GM11168 (cell line): Measurements from ENCODE around the gene PLEKHA1.

Experiments used
- in situ Hi-C: fragments of 300-500 bp; cut with MboI; formaldehyde crosslinking; loops from one replicate; pipeline ENCODE4 v1.12.0; 2022; ENCODE audit warnings: low sequenced_read_pairs; ENCODE audit not compliant: unreplicated experiment

The PLEKHA1 gene

GRCh38 chr10:122374859-122375678, 561 bp downstream of the PLEKHA1 start:
- in situ Hi-C loops = no loop called here

- in situ Hi-C loops = no loop called here
Observed at GRCh38 chr10:122375679-122376160, 1.2 kb downstream of the PLEKHA1 start.

GRCh38 chr10:122376364-122376961, 2.0 kb downstream of the PLEKHA1 start:
- in situ Hi-C loops = no loop called here

GRCh38 chr10:122379041-122379440, 4.5 kb downstream of the PLEKHA1 start:
- in situ Hi-C loops = no loop called here

GRCh38 chr10:122379537-122379936, 5.0 kb downstream of the PLEKHA1 start:
- in situ Hi-C loops = no loop called here

- in situ Hi-C loops = no loop called here
Observed at GRCh38 chr10:122380703-122381102, 6.2 kb downstream of the PLEKHA1 start.

- in situ Hi-C loops = no loop called here
Observed at GRCh38 chr10:122381680-122382079, 7.2 kb downstream of the PLEKHA1 start.

GRCh38 chr10:122386514-122386913, 12.0 kb downstream of the PLEKHA1 start:
- in situ Hi-C loops = no loop called here

GRCh38 chr10:122387572-122387971, 13.1 kb downstream of the PLEKHA1 start:
- in situ Hi-C loops = no loop called here

GRCh38 chr10:122388287-122388997, 13.9 kb downstream of the PLEKHA1 start:
- in situ Hi-C loops = no loop called here

- in situ Hi-C loops = no loop called here
Observed at GRCh38 chr10:122390271-122390670, 15.8 kb downstream of the PLEKHA1 start.

GRCh38 chr10:122390679-122391078, 16.2 kb downstream of the PLEKHA1 start:
- in situ Hi-C loops = no loop called here

- in situ Hi-C loops = no loop called here
Observed at GRCh38 chr10:122391875-122392274, 17.4 kb downstream of the PLEKHA1 start.

- in situ Hi-C loops = no loop called here
Observed at GRCh38 chr10:122392835-122393234, 18.3 kb downstream of the PLEKHA1 start.

- in situ Hi-C loops = no loop called here
Observed at GRCh38 chr10:122393288-122393687, 18.8 kb downstream of the PLEKHA1 start.

- in situ Hi-C loops = no loop called here
Observed at GRCh38 chr10:122402548-122403131, 28.1 kb downstream of the PLEKHA1 start.

GRCh38 chr10:122404576-122404975, 30.1 kb downstream of the PLEKHA1 start:
- in situ Hi-C loops = no loop called here

GRCh38 chr10:122407375-122408125, 33.0 kb downstream of the PLEKHA1 start:
- in situ Hi-C loops = no loop called here

- in situ Hi-C loops = no loop called here
Observed at GRCh38 chr10:122413327-122413726, 38.8 kb downstream of the PLEKHA1 start.

GRCh38 chr10:122417667-122418066, 43.2 kb downstream of the PLEKHA1 start:
- in situ Hi-C loops = no loop called here
